ENCODE data around the gene ASIC2.
"Not testable (repeated sequence)": the region's sequence is repeated elsewhere in the genome, so short reads cannot be mapped to it uniquely, and the experiment has no call there.

Gene ASIC2

GRCh38 chr17:33021731-33022408 lies 271.2 kb downstream of the ASIC2 start:
- no peak for DNase-seq (ENCODE audit: low read depth)

- DNase-seq (ENCODE audit: low read depth), result no peak
Measured at GRCh38 chr17:33019161-33019890, 273.8 kb downstream of the ASIC2 start.

- DNase-seq (ENCODE audit: low read depth), result no peak
Measured at GRCh38 chr17:33017366-33017765, 275.7 kb downstream of the ASIC2 start.

GRCh38 chr17:33016920-33017319 lies 276.2 kb downstream of the ASIC2 start:
- DNase-seq (ENCODE audit: low read depth), result no peak

GRCh38 chr17:33015716-33016346 lies 277.3 kb downstream of the ASIC2 start:
- DNase-seq (ENCODE audit: low read depth), result no peak

- no peak for DNase-seq (ENCODE audit: low read depth)
Measured at GRCh38 chr17:33014751-33015150, 278.3 kb downstream of the ASIC2 start.

GRCh38 chr17:33013596-33014375 lies 279.3 kb downstream of the ASIC2 start:
- no peak for DNase-seq (ENCODE audit: low read depth)

GRCh38 chr17:33012522-33013033 lies 280.5 kb downstream of the ASIC2 start:
- DNase-seq (ENCODE audit: low read depth), result no peak

GRCh38 chr17:33009636-33010035 lies 283.5 kb downstream of the ASIC2 start:
- DNase-seq (ENCODE audit: low read depth), result no peak

GRCh38 chr17:33007186-33007585 lies 285.9 kb downstream of the ASIC2 start:
- DNase-seq (ENCODE audit: low read depth), result no peak

- DNase-seq (ENCODE audit: low read depth), result no peak
Measured at GRCh38 chr17:33002246-33002645, 290.8 kb downstream of the ASIC2 start.

- DNase-seq (ENCODE audit: low read depth), result no peak
Measured at GRCh38 chr17:32998887-32999228, 294.2 kb downstream of the ASIC2 start.

- DNase-seq (ENCODE audit: low read depth), result peak; percentile 62
Measured at GRCh38 chr17:32998111-32998886, 294.8 kb downstream of the ASIC2 start.

GRCh38 chr17:32995416-32996045 lies 297.6 kb downstream of the ASIC2 start:
- no peak for DNase-seq (ENCODE audit: low read depth)

- no peak for DNase-seq (ENCODE audit: low read depth)
Measured at GRCh38 chr17:32993977-32994376, 299.1 kb downstream of the ASIC2 start.

- no peak for DNase-seq (ENCODE audit: low read depth)
Measured at GRCh38 chr17:32992321-32993033, 300.6 kb downstream of the ASIC2 start.

GRCh38 chr17:32988481-32989101 lies 304.5 kb downstream of the ASIC2 start:
- no peak for DNase-seq (ENCODE audit: low read depth)

- DNase-seq (ENCODE audit: low read depth), result not testable (repeated sequence)
Measured at GRCh38 chr17:32987868-32988267, 305.2 kb downstream of the ASIC2 start.

GRCh38 chr17:32987453-32987805 lies 305.7 kb downstream of the ASIC2 start:
- not testable (repeated sequence) for DNase-seq (ENCODE audit: low read depth)
